ENCODE results near the gene CDR2L.

Gene CDR2L

DNA sequence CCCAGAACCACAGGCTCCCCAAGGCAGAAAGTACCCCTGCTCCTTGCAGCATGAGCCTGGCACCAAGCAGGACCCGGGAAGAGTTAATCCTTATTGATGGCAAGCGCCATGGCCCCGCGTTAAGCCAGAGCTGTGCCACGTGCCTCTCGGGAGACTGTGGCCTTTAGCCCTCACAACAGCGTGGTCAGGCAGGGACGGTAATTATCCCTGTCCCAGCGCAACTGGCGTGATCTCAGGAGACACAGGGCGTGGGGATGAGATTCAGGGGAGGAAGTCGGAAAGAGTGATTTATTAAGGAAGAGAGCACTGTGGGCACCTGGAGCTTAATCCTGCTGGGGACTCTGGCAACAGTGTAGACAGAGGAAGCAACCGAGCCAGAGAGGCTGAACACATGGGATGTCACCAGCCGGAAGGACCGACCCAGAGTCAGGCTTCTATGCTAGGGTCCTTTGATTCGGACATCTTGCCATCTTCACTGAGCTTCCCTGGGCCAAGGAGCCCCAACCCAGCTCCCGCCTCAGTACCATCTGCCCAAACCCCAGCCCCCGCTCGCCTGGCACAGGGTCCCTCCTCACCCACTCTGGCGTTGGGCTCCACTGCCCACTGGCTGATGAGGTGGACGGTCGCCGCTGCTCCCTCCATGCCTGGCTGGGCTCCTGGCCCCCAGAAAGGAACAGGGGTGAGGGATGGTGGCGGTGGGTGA is 34.9 kb upstream of the CDR2L start:
- Mint-ChIP-seq H3K9me3 (no peaks in the 10 kb centered on the region), H3K27me3 (peaks cover 36% of the 10 kb centered on the region), H3K4me1 (no peaks in the 10 kb centered on the region), H3K4me3 (no peak overlapping the region), H3K36me3 (no peaks in the 10 kb centered on the region), H3K27ac (no peak overlapping the region)
- no peak for DNase-seq
- CTCF ChIA-PET = interaction anchor here (2.0 kb wide), 1 partner anchor 9 kb away, joined by 13 read pairs; no protein-coding TSS in a partner anchor

- H3K4me3 Mint-ChIP-seq = no peak overlapping the region
- CTCF ChIA-PET = interaction anchor here (2.0 kb wide), 1 partner anchor 8 kb away, joined by 13 read pairs; no protein-coding TSS in a partner anchor
Measured at GRCh38 chr17:74953134-74953687, 34.2 kb upstream of the CDR2L start.

DNA sequence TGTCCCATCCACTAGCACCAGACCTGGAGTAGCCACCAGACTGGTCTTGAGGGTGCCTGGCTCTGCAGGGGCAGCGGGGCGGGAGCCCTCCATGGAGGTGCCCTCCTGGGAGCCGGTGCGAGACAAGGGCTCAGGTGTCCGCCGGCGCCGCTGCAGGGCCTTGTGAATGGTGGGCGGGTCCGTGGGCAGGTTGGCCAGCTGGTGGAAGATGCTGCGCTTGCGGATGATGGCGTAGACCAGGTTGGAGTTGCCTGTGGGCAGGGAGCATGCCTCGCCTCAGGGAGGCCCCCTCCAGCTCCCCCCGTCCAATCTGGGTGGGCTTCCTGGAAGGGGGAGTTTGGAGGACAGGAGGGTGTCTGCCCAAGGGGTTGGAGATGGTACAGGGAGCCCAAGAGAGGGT is 33.3 kb upstream of the CDR2L start:
- Mint-ChIP-seq H3K36me3 (no peaks in the 10 kb centered on the region), H3K4me1 (no peaks in the 10 kb centered on the region), H3K27ac (no peak overlapping the region), H3K27me3 (peaks cover 41% of the 10 kb centered on the region), H3K4me3 (no peak overlapping the region), H3K9me3 (no peaks in the 10 kb centered on the region)
- CTCF ChIA-PET = interaction anchor here (10.2 kb wide), 1 partner anchor 31 kb away, joined by 152 read pairs; the partner anchor contains the start of genes OTOP2 and USH1G
- DNase-seq = no peak

More at GRCh38 chr17:74953134-74953687, 34.2 kb upstream of the CDR2L start:
- peaks cover 37% of the 10 kb centered on the region for H3K27me3 Mint-ChIP-seq
- no peaks in the 10 kb centered on the region for H3K4me1 Mint-ChIP-seq
- no peaks in the 10 kb centered on the region for H3K9me3 Mint-ChIP-seq
- no peaks in the 10 kb centered on the region for H3K36me3 Mint-ChIP-seq
- no peak overlapping the region for H3K27ac Mint-ChIP-seq
- DNase-seq = no peak

GRCh38 chr17:74954665-74955421 is 32.6 kb upstream of the CDR2L start:
- peaks cover 42% of the 10 kb centered on the region for H3K27me3 Mint-ChIP-seq
- H3K4me3 Mint-ChIP-seq = no peak overlapping the region
- DNase-seq = no peak
- no peak overlapping the region for H3K27ac Mint-ChIP-seq
- CTCF ChIA-PET = interaction anchor here (1.6 to 10.2 kb wide), 2 partner anchors 31 to 297 kb away, joined by 5 to 152 read pairs; partner anchors contain the start of genes OTOP2 and USH1G
- H3K9me3 Mint-ChIP-seq = no peaks in the 10 kb centered on the region
- H3K36me3 Mint-ChIP-seq = no peaks in the 10 kb centered on the region
- H3K4me1 Mint-ChIP-seq = no peaks in the 10 kb centered on the region

DNA sequence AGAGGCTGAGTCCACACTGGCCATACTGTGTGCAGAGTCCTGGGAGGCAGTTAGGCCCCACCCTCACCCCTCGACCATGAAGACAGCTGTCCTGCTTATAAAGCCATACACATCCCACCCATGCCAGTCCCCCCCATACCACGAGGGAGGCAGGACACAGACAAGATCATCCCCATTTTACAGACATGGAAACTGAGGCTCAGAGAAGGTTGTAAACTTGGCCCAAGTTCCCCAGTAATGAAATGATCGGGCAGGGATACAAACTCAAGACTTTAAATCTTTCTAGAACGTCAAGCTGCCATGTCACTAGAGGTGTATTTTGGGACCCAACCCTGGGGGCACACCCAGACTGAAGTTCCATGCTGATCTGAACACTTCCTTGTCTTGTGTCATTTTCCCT is 31.3 kb upstream of the CDR2L start:
- H3K27me3 Mint-ChIP-seq = peaks cover 48% of the 10 kb centered on the region
- no peak overlapping the region for H3K27ac Mint-ChIP-seq
- no peak overlapping the region for H3K4me3 Mint-ChIP-seq
- no peak for DNase-seq
- no peaks in the 10 kb centered on the region for H3K9me3 Mint-ChIP-seq
- no peaks in the 10 kb centered on the region for H3K36me3 Mint-ChIP-seq
- CTCF ChIA-PET = interaction anchor here (1.6 to 10.2 kb wide), 3 partner anchors 33 to 299 kb away, joined by 4 to 152 read pairs (median 5); partner anchors contain the start of genes OTOP2 and USH1G
- peaks cover 6% of the 10 kb centered on the region for H3K4me1 Mint-ChIP-seq

DNA sequence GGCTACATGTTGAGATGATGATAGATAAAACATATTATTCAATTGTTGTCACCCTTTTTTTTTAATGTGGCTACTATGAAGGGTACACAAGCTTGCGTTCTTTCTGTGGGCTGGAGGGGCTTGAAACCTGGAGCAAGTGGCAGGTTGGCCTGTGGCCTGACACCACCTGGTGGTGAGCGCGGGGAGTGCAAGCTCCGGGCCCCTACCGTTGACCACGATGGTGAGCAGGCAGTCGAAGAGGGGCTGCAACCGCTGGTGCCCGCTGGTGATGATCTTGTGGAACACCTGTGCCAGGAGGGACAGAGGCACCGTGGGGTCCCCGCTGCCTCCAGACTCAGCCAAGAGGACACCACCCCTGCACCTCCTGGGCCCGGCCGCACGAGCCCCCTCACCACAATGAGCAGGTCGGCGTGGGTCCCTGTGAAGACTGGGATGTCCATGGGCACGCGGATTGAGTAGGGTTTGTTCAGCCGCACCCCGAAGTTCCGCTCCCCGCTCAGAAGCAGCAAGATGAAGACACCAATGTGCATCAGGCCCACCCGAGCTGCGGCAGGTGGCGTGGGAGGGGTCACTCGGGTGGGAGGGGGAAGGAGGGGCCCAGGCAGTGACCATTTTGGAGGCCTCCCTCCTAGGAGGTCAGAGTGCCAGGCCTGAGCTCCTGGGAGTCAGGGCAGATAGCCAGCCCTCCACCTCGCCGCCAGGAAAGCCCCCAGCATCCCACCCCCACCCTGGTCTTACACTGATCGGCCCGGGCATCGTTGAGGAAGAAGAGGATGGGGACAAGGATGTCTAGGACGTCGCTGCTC is 29.3 kb upstream of the CDR2L start:
- Mint-ChIP-seq H3K27me3 (peaks cover 51% of the 10 kb centered on the region), H3K9me3 (no peaks in the 10 kb centered on the region), H3K27ac (no peak overlapping the region), H3K36me3 (no peaks in the 10 kb centered on the region), H3K4me1 (peaks cover 9% of the 10 kb centered on the region), H3K4me3 (no peak overlapping the region)
- CTCF ChIA-PET = interaction anchor here (0.5 to 10.2 kb wide), 23 partner anchors 9 to 212 kb away, joined by 3 to 152 read pairs (median 4); partner anchors contain the start of genes OTOP2 and USH1G
- peak; percentile 85 for DNase-seq

- CTCF ChIA-PET = interaction anchor here (0.9 to 10.2 kb wide), 32 partner anchors 8 to 452 kb away, joined by 3 to 152 read pairs (median 12); partner anchors contain the start of genes ARMC7, CDR2L, HID1 and MRPL58
- H3K36me3 Mint-ChIP-seq = no peaks in the 10 kb centered on the region
- H3K4me1 Mint-ChIP-seq = peaks cover 9% of the 10 kb centered on the region
- H3K27me3 Mint-ChIP-seq = peaks cover 49% of the 10 kb centered on the region
- no peak overlapping the region for H3K4me3 Mint-ChIP-seq
- H3K9me3 Mint-ChIP-seq = no peaks in the 10 kb centered on the region
- no peak overlapping the region for H3K27ac Mint-ChIP-seq
- DNase-seq = no peak
Measured at GRCh38 chr17:74959826-74960515, 27.5 kb upstream of the CDR2L start.

GRCh38 chr17:74960570-74961342 is 26.7 kb upstream of the CDR2L start:
- peak; percentile 76 for DNase-seq
- peaks cover 9% of the 10 kb centered on the region for H3K4me1 Mint-ChIP-seq
- H3K9me3 Mint-ChIP-seq = no peaks in the 10 kb centered on the region
- no peak overlapping the region for H3K4me3 Mint-ChIP-seq
- peaks cover 48% of the 10 kb centered on the region for H3K27me3 Mint-ChIP-seq
- H3K36me3 Mint-ChIP-seq = no peaks in the 10 kb centered on the region
- CTCF ChIA-PET = interaction anchor here (0.6 to 10.2 kb wide), 53 partner anchors 9 to 640 kb away, joined by 3 to 152 read pairs (median 5); partner anchors contain the start of genes ARMC7, ATP5PD, CDR2L and HID1
- no peak overlapping the region for H3K27ac Mint-ChIP-seq

- no peaks in the 10 kb centered on the region for H3K36me3 Mint-ChIP-seq
- peaks cover 9% of the 10 kb centered on the region for H3K4me1 Mint-ChIP-seq
- H3K4me3 Mint-ChIP-seq = no peak overlapping the region
- no peaks in the 10 kb centered on the region for H3K9me3 Mint-ChIP-seq
- DNase-seq = peak; percentile 89
- H3K27ac Mint-ChIP-seq = no peak overlapping the region
- CTCF ChIA-PET = interaction anchor here (0.6 to 10.2 kb wide), 55 partner anchors 10 to 454 kb away, joined by 3 to 152 read pairs (median 5); partner anchors contain the start of genes ARMC7, ATP5PD, CDR2L and HID1
- peaks cover 38% of the 10 kb centered on the region for H3K27me3 Mint-ChIP-seq
Measured at GRCh38 chr17:74961657-74962350, 25.6 kb upstream of the CDR2L start.

- Mint-ChIP-seq H3K4me3 (no peak overlapping the region), H3K36me3 (no peaks in the 10 kb centered on the region), H3K27ac (no peak overlapping the region), H3K27me3 (peaks cover 36% of the 10 kb centered on the region), H3K9me3 (no peaks in the 10 kb centered on the region), H3K4me1 (peaks cover 9% of the 10 kb centered on the region)
- CTCF ChIA-PET = interaction anchor here (0.6 to 10.2 kb wide), 25 partner anchors 10 to 246 kb away, joined by 3 to 152 read pairs (median 12); partner anchors contain the start of genes ATP5PD, CDR2L, HID1 and KCTD2
- no peak for DNase-seq
Measured at GRCh38 chr17:74962622-74963394, 24.6 kb upstream of the CDR2L start.

- Mint-ChIP-seq H3K4me1 (peaks cover 9% of the 10 kb centered on the region), H3K27ac (no peak overlapping the region)
Measured at GRCh38 chr17:74963656-74964055, 23.8 kb upstream of the CDR2L start.

More at GRCh38 chr17:74963656-74964055, 23.8 kb upstream of the CDR2L start:
- CTCF ChIA-PET = interaction anchor here (0.9 to 10.2 kb wide), 4 partner anchors 39 to 238 kb away, joined by 3 to 152 read pairs (median 63); partner anchors contain the start of genes MRPL58, OTOP2 and USH1G
- H3K36me3 Mint-ChIP-seq = no peaks in the 10 kb centered on the region
- H3K27me3 Mint-ChIP-seq = peaks cover 31% of the 10 kb centered on the region
- DNase-seq = no peak
- H3K4me3 Mint-ChIP-seq = no peak overlapping the region
- H3K9me3 Mint-ChIP-seq = no peaks in the 10 kb centered on the region
